Effector memory CD4-positive, alpha-beta T cell (primary cell): ENCODE measurements around the gene IL1B.

ENCODE experiments used
- DNase-seq, 3 donors: peaks; one replicate each; pipeline ENCODE4 v3.0.0-alpha.2; 2020
- H3K27ac ChIP-seq: 2 replicates; pipeline ENCODE4 v1.7.0; 2013; ENCODE audit warnings: mild to moderate bottlenecking, low read length, moderate library complexity; ENCODE audit not compliant: insufficient read depth, poor library complexity, severe bottlenecking
- H3K27me3 ChIP-seq: replicated peaks from 2 replicates; pipeline ENCODE4 v1.7.0; 2013; ENCODE audit warnings: mild to moderate bottlenecking, low read length; ENCODE audit not compliant: insufficient read depth, control insufficient read depth, poor library complexity, severe bottlenecking
- H3K36me3 ChIP-seq: 2 replicates; pipeline ENCODE4 v1.7.0; 2013; ENCODE audit warnings: mild to moderate bottlenecking, low read length, moderate library complexity; ENCODE audit not compliant: control insufficient read depth, insufficient read depth
- H3K4me1 ChIP-seq: 2 replicates; pipeline ENCODE4 v1.7.0; 2013; ENCODE audit warnings: low read length, mild to moderate bottlenecking; ENCODE audit not compliant: control insufficient read depth, insufficient read depth, poor library complexity, severe bottlenecking
- H3K4me3 ChIP-seq: 2 replicates; pipeline ENCODE4 v1.7.0; 2013; ENCODE audit warnings: low read length, low read depth, mild to moderate bottlenecking; ENCODE audit not compliant: insufficient read depth, poor library complexity, severe bottlenecking
- H3K9me3 ChIP-seq: 2 replicates; pipeline ENCODE4 v1.7.0; 2013; ENCODE audit warnings: mild to moderate bottlenecking, low read length, moderate library complexity; ENCODE audit not compliant: control insufficient read depth

IL1B gene

DNA sequence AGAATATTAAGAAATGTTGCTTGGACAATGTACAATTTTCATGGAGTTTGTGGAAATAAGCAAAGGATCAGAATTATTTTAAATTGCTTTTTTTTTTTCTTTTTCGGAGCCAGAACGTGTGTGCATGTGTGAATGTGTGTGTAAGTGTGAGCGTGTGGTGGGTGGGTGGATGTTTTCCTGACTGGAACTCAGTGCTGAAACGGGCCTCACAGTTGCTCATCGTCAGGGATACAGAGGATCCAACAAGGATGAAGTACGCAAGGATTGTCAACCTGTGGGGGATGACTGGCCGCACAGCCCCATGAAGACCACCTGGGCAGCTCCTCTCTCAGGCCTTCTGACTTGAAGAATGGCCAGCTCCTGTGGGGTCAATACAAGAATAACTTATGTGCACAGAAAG is 17.5 kb downstream of the IL1B start:
- Histone ChIP-seq H3K4me3 (no peak overlapping the region), H3K27me3 (no peaks in the 10 kb centered on the region), H3K4me1 (no peaks in the 10 kb centered on the region), H3K36me3 (no peaks in the 10 kb centered on the region), H3K27ac (no peak overlapping the region), H3K9me3 (no peaks in the 10 kb centered on the region)
- no peak for DNase-seq

DNA sequence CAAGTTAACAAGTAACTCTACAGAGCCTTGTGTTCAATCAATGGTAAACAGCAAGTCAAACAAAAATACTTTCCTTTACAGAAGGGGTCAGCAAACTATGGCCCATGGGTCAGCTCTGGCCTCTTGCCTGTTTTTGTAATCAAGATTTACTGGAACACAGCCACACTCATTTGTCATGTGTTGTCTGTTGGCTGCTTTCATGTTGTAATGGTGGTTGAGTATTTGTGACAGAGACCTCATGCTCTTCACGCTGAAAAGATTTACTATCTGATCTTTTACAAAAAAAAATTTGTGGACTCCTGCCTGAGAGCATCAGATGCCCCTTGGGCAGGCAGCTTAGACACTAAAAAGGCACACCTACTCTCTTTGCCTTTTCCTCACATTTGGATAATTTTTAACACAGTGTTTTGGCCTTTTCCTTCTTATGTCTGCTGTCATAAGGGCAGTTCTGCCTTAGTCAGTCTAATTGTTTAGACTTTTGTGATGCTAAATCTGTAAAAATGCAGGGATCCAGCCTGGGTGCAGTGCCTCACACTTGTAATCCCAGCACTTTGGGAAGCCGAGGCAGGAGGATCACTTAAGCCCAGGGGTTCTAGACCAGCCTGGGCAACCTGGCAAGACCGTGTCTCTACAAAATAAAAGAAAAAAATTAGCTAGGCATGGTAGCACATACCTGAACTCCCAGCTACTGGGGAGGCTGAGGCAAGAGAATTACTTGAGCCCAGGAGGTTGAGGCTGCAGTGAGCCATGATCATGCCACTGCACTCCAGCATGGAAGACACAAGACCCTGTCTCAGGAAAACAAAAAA is 18.3 kb downstream of the IL1B start:
- Histone ChIP-seq H3K9me3 (no peaks in the 10 kb centered on the region), H3K27me3 (no peaks in the 10 kb centered on the region), H3K4me1 (no peaks in the 10 kb centered on the region), H3K4me3 (no peak overlapping the region), H3K36me3 (no peaks in the 10 kb centered on the region), H3K27ac (no peak overlapping the region)
- DNase-seq: no peak

GRCh38 chr2:112817082-112817689 is 19.4 kb downstream of the IL1B start:
- no peak for DNase-seq
- no peaks in the 10 kb centered on the region for H3K4me1 ChIP-seq
- no peak overlapping the region for H3K27ac ChIP-seq
- H3K9me3 ChIP-seq: no peaks in the 10 kb centered on the region
- H3K4me3 ChIP-seq: no peak overlapping the region
- no peaks in the 10 kb centered on the region for H3K36me3 ChIP-seq
- H3K27me3 ChIP-seq: no peaks in the 10 kb centered on the region

DNA sequence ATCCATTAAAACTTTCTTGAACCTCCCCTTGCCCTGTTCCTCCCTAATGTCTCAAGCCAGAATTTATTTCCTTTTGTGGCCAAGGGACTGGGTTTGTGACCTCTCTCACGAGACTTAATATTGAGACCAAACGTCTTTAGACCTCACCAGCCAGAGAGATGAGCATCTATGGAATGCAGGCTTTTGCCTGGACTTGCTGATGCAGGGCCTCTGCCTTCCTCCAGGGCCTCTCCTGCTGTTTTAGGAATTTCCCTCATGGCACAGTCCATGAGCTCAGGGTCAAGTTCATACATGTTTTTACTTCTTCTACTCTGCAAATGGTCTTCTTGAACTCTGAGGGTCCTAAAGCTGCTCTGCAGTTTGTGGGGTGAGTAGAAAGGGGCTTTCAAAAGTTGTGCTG is 22.3 kb downstream of the IL1B start:
- Histone ChIP-seq H3K36me3 (no peaks in the 10 kb centered on the region), H3K27ac (no peak overlapping the region), H3K27me3 (no peaks in the 10 kb centered on the region), H3K4me1 (no peaks in the 10 kb centered on the region), H3K9me3 (no peaks in the 10 kb centered on the region), H3K4me3 (no peak overlapping the region)
- no peak for DNase-seq

DNA sequence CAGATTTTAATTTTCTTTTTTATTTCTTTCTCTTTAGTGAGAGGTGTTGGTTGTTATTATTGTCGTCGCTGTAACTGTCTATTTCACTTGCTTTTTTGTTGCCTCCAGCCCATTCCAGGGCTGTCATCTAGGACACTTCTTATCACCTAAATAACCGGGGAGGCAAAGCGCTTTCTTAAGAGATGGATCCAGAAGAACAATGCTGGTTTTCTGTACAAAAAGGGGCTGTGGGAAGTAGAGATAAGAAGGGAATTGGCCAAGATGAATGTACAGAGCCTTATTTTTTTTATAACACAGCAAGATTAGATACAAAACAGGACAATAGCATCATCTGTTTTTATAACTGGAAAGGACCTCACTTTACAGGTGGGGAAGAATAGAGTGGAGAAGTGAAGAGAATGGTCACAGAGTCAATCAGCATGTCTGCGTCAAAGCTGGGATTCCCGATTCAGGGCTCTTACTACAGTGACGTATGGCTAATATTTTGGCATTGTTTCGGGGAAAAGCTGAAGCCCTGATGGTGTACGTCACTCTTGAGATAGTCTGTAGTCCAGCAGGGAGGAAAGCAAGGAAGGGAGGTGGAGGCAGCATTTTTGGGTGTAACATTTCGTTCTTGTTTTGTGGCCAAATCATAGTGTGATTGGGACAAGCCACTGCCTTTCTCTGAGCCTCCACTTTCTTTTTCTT is 23.2 kb downstream of the IL1B start:
- H3K9me3 ChIP-seq: no peaks in the 10 kb centered on the region
- H3K27ac ChIP-seq: no peak overlapping the region
- no peak for DNase-seq
- H3K4me1 ChIP-seq: no peaks in the 10 kb centered on the region
- no peaks in the 10 kb centered on the region for H3K27me3 ChIP-seq
- H3K36me3 ChIP-seq: no peaks in the 10 kb centered on the region
- H3K4me3 ChIP-seq: no peak overlapping the region

DNA sequence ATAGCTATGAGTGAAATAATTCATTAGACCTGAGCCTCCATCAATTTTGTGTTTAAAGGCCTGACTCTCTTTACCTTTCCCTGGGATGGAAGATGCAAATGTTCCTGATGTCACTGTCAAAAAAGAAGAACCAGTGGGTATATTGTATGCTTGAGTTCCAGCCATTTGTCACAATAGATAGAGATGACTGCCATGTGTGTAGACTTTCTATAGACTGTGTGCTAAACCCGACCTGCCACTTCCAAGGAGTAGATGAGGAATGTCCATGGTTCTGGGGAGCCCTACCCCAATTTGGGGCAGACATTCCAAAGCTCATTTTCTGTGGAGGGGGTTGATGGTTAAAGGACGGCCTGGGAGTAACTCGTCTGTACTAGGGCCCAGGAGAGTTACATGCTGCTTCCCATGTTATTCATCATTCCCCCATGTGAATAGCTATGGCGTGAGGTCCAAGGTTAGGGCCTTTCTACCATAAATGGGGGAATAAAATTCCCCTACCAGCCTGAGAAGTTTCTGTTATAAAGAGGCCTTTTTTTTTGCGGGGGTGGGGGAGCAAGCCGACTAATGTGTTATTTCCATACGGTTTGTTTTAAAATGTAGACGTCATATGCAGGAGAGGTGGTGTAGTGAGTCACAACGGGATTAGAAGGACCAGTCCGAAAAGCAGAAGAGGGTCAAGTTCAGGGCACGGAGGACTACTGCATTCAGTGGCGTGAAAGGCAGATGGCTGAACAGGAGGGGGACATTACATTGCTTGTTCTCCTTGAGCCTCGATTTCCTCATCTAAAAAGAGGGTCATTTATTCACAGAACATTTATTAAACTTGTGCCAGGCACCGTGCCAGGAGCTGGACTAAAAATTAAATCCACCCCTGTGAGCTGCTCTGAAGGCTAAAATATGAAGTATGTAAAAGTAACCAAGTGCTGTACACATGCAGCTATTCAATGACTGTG is 24.0 kb downstream of the IL1B start:
- H3K27me3 ChIP-seq: no peaks in the 10 kb centered on the region
- no peaks in the 10 kb centered on the region for H3K9me3 ChIP-seq
- H3K36me3 ChIP-seq: no peaks in the 10 kb centered on the region
- H3K4me3 ChIP-seq: no peak overlapping the region
- H3K27ac ChIP-seq: no peak overlapping the region
- DNase-seq: no peak
- H3K4me1 ChIP-seq: no peaks in the 10 kb centered on the region

DNA sequence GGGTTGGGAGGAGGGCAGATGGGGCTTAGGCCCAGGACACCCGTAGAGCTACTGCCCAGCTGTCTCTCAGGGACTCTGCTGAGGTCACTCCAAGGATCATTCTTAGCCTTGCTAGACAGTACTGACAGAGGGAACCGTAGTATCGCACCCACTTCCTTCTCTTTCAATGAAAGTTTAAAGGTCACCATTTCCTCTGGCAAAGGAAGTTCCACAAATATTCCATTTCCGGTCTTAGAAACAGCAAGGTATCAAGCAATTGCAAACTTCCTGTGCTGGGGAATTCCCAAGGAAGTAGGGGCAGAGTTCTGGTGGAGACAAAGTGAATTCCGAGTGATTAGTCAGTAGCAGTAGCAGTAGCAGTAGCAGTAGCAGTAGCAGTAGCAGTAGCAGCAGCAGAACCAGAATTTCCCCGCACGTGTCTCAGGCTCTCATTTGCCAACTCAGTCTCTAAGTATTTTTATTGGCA is 24.7 kb downstream of the IL1B start:
- Histone ChIP-seq H3K4me1 (no peaks in the 10 kb centered on the region), H3K9me3 (no peaks in the 10 kb centered on the region), H3K4me3 (no peak overlapping the region), H3K27me3 (no peaks in the 10 kb centered on the region), H3K36me3 (no peaks in the 10 kb centered on the region), H3K27ac (no peak overlapping the region)
- no peak for DNase-seq

DNA sequence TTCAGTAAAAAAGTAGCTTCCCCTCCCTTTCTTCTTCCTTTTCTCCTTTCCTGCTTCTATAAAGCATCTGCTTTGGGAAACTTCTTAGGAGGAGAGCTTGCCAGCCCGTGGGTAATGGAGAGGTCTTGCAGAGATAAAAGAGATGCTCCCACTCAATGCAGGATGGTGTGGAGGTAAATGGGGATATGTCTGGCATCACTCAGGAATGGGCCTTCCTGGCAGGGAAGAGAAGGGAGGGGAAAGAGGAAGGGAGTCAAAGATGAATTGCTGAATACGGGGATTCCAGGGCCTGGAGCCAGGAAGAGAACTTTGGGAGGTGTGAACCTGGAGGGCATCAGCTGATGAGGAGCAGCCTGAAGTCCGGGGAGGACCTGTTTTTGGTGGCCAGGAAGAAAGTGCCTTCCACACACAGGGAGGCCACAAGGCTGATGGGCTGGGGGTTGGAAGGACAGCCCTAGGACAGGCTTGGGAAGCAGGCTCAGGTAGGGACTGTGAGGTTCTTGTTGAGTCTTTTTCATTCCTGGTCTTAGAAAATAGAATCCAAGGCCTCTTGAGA is 25.2 kb downstream of the IL1B start:
- Histone ChIP-seq H3K9me3 (no peaks in the 10 kb centered on the region), H3K27ac (no peak overlapping the region), H3K36me3 (no peaks in the 10 kb centered on the region), H3K4me1 (no peaks in the 10 kb centered on the region), H3K27me3 (no peaks in the 10 kb centered on the region), H3K4me3 (no peak overlapping the region)
- DNase-seq: no peak

DNA sequence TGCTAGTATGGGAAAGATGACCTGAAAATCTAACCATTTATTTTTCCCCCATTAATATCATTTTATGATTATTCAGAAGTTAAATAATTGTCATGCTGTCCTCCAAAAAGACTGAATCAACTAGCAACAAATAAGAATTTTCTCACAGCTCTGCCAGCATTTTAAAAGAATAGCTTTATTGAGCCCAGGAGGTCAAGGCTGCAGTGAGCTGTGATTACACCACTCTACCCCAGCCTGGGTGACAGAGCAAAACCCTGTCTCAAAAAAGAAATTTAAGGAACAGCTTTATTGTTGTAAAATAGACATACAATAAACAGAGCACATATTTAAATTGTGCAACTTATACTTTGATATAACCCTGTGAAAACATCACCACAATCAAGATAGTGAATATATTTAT is 27.5 kb downstream of the IL1B start:
- no peaks in the 10 kb centered on the region for H3K9me3 ChIP-seq
- no peaks in the 10 kb centered on the region for H3K4me1 ChIP-seq
- H3K27ac ChIP-seq: no peak overlapping the region
- DNase-seq: no peak
- no peak overlapping the region for H3K4me3 ChIP-seq
- no peaks in the 10 kb centered on the region for H3K36me3 ChIP-seq
- H3K27me3 ChIP-seq: no peaks in the 10 kb centered on the region
